Measurements from ENCODE around the gene EZR.

- TF ChIP-seq POLR2A (IDR thresholded peaks at IDR 0.05; ENCODE audit: low read depth, low read length) (no peak), POLR2AphosphoS5 (IDR thresholded peaks at IDR 0.05; ENCODE audit: low read depth, low read length) (no peak), TAF1 (IDR thresholded peaks at IDR 0.05; ENCODE audit: borderline replicate concordance, low read depth, low read length) (no peak)
Measured at GRCh38 chr6:158762787-158763433, 56.3 kb downstream of the EZR start.

Data from GM12892 (cell line).